ENCODE measurements around the gene RPRD2. TPM values are rescaled to one million over a fixed set of nuclear protein-coding genes. Genes with fewer than 3 reads are reported as not detected.

RPRD2 gene
- total RNA-seq, 1 donor from 2014 or later, result 26.9 TPM

GRCh38 chr1:150408800-150409199 is 44.9 kb downstream of the RPRD2 start:
- Mint-ChIP-seq H3K4me1 (ENCODE audit: low read depth, unreplicated experiment) (peaks cover 7% of the 10 kb centered on the region), H3K27ac (ENCODE audit: unreplicated experiment) (no peak overlapping the region), H3K27me3 (ENCODE audit: unreplicated experiment) (no peaks in the 10 kb centered on the region), H3K9me3 (ENCODE audit: unreplicated experiment) (no peaks in the 10 kb centered on the region), H3K4me3 (ENCODE audit: unreplicated experiment) (no peak overlapping the region), H3K36me3 (ENCODE audit: unreplicated experiment) (no peaks in the 10 kb centered on the region)
- no peak for DNase-seq
- TF ChIP-seq CTCF (IDR thresholded peaks at IDR 0.05; ENCODE audit: partially characterized antibody, unreplicated experiment), result no peak

GRCh38 chr1:150409504-150410362 is 45.8 kb downstream of the RPRD2 start:
- no peak for DNase-seq
- no peaks in the 10 kb centered on the region for H3K36me3 Mint-ChIP-seq (ENCODE audit: unreplicated experiment)
- H3K9me3 Mint-ChIP-seq (ENCODE audit: unreplicated experiment), result no peaks in the 10 kb centered on the region
- no peak for TF ChIP-seq CTCF (IDR thresholded peaks at IDR 0.05; ENCODE audit: partially characterized antibody, unreplicated experiment)
- H3K4me1 Mint-ChIP-seq (ENCODE audit: low read depth, unreplicated experiment), result peaks cover 7% of the 10 kb centered on the region
- H3K27me3 Mint-ChIP-seq (ENCODE audit: unreplicated experiment), result no peaks in the 10 kb centered on the region
- H3K27ac Mint-ChIP-seq (ENCODE audit: unreplicated experiment), result no peak overlapping the region
- no peak overlapping the region for H3K4me3 Mint-ChIP-seq (ENCODE audit: unreplicated experiment)

- Mint-ChIP-seq H3K36me3 (ENCODE audit: unreplicated experiment) (no peaks in the 10 kb centered on the region), H3K4me1 (ENCODE audit: low read depth, unreplicated experiment) (peaks cover 6% of the 10 kb centered on the region), H3K27me3 (ENCODE audit: unreplicated experiment) (no peaks in the 10 kb centered on the region), H3K9me3 (ENCODE audit: unreplicated experiment) (no peaks in the 10 kb centered on the region), H3K27ac (ENCODE audit: unreplicated experiment) (no peak overlapping the region), H3K4me3 (ENCODE audit: unreplicated experiment) (no peak overlapping the region)
- DNase-seq, result no peak
- TF ChIP-seq CTCF (IDR thresholded peaks at IDR 0.05; ENCODE audit: partially characterized antibody, unreplicated experiment), result no peak
Observed at GRCh38 chr1:150410582-150411101, 46.7 kb downstream of the RPRD2 start.

GRCh38 chr1:150414592-150414991 is 50.6 kb downstream of the RPRD2 start:
- no peak for DNase-seq
- no peak overlapping the region for H3K4me3 Mint-ChIP-seq (ENCODE audit: unreplicated experiment)

More at GRCh38 chr1:150414592-150414991, 50.6 kb downstream of the RPRD2 start:
- Mint-ChIP-seq H3K36me3 (ENCODE audit: unreplicated experiment) (no peaks in the 10 kb centered on the region), H3K9me3 (ENCODE audit: unreplicated experiment) (no peaks in the 10 kb centered on the region), H3K27ac (ENCODE audit: unreplicated experiment) (no peak overlapping the region), H3K4me1 (ENCODE audit: low read depth, unreplicated experiment) (peaks cover 3% of the 10 kb centered on the region), H3K27me3 (ENCODE audit: unreplicated experiment) (no peaks in the 10 kb centered on the region)
- TF ChIP-seq CTCF (IDR thresholded peaks at IDR 0.05; ENCODE audit: partially characterized antibody, unreplicated experiment), result no peak
